Motor neuron (in vitro differentiated cells): ENCODE results near the gene HCFC1. TPM values are rescaled to one million over a fixed set of nuclear protein-coding genes. Genes with fewer than 3 reads are reported as not detected.

Experiments
- ATAC-seq, 8 experiments: fragments of 200-7000 bp; cut with Tn5 transposase; replicated peaks in 6 of 8; 2 replicates each; pipeline ENCODE4 v1.8.0; 2021; ENCODE audit warnings: mild to moderate bottlenecking in 8 of 8, moderate library complexity in 8 of 8
- H3K27ac ChIP-seq, 2 donors: fragments of 250-450 bp; sonication (Bioruptor Pico); 2 replicates each; pipeline ENCODE4 v1.9.0; 2021; ENCODE audit warnings: antibody characterized with exemption in 2 of 2, mild to moderate bottlenecking in 2 of 2, moderate library complexity in 1 of 2
- H3K4me1 ChIP-seq, 2 donors: fragments of 250-450 bp; sonication (Bioruptor Pico); replicated peaks in 1 of 2; 2 replicates each; pipeline ENCODE4 v1.6.1; 2021; ENCODE audit warnings: antibody characterized with exemption in 2 of 2, mild to moderate bottlenecking in 2 of 2, moderate library complexity in 1 of 2
- H3K4me3 ChIP-seq, 5 donors: fragments of 250-450 bp; sonication (Bioruptor Pico); 2 replicates each; pipeline ENCODE4 v1.9.0; 2021; ENCODE audit warnings: antibody characterized with exemption in 5 of 5, mild to moderate bottlenecking in 5 of 5, moderate library complexity in 4 of 5
- WGBS, 10 experiments: fragments of 450-650 bp; shearing (Covaris generic); methylation state at CpG; one replicate each; pipeline ENCODE4 v1.0.0; 2022; 5-methylcytosine and 5-hydroxymethylcytosine counted together
- in situ Hi-C, 9 experiments: fragments of 400-800 bp; cut with MboI; loops; one replicate each; pipeline ENCODE4 v1.15.0; 2021; ENCODE audit warnings: low sequenced_read_pairs in 9 of 9, low pct_unique_long_range_greater_than_20kb in 2 of 9; ENCODE audit not compliant: unreplicated experiment in 9 of 9
- total RNA-seq, 8 experiments: library from RNA; unstranded; fragments of 300-600 nt; gene quantifications; 2 replicates each; pipeline versions ENCODE4 v1.2.3 to v1.2.4, GENCODE V29; 2022

The HCFC1 gene
- total RNA-seq, 8 experiments from 2014 or later: 11.8 to 52.2 (median 21.4) TPM

DNA sequence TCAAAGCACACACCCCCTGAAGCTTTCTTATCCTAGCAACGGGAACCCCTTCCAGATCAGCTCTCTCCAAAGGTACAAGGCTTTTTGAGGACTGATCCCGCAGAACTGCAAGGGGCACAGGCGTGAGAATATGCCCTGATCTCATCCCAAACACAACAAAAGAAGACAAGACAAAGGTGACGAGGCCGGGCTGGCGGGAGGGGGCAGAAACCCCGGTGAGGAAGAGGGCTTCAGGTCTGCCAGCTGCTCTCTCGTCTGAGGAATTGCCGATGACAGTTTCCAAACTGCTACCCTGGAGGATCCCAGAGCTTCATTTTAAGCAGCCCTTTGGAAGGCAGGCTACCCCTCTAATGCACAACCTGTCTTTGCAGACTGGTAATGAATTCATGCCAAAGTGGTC, 3.4 kb downstream of the HCFC1 start:
- WGBS, 10 experiments: 0 to 21% methylated on average over 1 to 5 of the region's 9 CpGs; no CpG with 5 or more reads in 8 of the 10 experiments
- in situ Hi-C loops: no loop called here
- Histone ChIP-seq H3K4me3 (peak overlapping the region; percentile 84 to 94 (median 92)), H3K27ac (peak overlapping the region in 1 of 2 donors; percentile 55), H3K4me1 (peaks cover 24 to 25% of the 10 kb centered on the region in 2 donors)
- no peak for ATAC-seq

DNA sequence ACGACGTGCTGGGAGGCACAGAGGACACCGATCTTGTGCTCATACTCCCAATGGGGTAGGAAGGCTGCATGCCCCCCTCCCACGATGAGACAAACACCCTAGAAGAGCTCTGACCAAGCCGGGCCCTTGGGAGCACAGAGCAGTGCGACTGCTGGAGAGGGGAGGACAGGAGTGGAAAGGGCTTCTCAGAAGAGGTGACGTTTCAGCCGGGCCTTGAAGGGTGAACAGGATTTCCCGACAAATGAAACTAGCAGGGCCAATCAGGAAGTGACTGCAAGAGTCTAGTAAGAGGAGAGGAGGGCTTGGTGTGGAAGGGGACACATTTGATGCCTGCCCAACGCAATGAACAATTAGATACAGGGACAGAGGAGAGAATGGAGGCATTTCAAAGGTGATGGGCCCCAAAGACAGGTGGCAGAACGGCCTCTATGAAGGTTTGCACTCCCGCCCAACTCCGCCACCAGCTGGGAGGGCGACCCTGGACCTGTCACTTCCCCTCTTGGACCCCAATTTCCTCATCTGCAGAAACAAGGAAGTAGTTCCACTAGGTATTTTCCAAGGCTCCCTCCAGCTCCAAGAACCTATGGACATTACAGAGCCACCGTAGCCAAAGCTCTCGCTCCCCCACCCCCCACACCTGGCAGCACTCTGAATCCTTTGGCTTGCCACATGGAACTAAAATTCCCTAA, 3.9 kb downstream of the HCFC1 start:
- peaks cover 24 to 25% of the 10 kb centered on the region in 2 donors for H3K4me1 ChIP-seq
- peak overlapping the region in 1 of 2 donors; percentile 55 for H3K27ac ChIP-seq
- ATAC-seq: no peak
- WGBS, 10 experiments: 53 to 100% (median 56%) methylated on average over 2 to 11 of the region's 16 CpGs; no CpG with 5 or more reads in 7 of the 10 experiments
- H3K4me3 ChIP-seq: peak overlapping the region in 4 of 5 donors; percentile 84 to 94 (median 92)
- in situ Hi-C loops: no loop called here

DNA sequence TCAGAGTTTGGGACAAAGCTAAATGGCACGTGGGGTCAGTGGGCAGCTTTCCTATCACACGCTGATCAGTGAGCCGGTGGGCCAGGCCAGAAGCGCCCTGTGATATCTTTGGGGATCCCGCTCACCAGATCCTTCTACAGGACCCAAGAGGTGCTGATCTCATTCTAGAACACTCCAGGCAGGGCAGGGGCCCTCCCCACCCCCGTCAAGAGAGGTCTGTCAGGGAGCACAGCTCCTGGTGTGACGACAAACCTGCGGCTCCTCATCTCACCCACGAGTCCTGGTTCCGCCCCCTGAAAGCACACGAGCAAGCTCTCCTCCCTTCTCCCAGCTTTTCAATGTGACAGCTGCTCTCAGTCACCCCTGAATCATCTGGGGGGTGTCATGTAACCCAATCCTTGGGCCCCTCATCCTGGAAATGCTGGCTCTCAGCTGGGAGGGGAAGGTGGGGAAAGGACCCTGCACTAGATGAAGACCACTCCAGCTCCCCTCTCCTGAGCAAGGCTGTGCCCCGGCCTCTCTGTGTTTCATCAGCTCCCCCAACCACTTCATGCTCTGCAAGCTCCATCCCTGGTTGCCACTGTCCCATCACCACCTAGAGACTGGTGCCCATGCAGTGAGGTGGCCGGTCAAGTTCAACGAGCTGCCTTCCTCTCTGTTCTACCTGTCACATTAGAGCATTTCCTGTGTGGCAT, 4.6 kb downstream of the HCFC1 start:
- Histone ChIP-seq H3K4me3 (no peak overlapping the region), H3K27ac (no peak overlapping the region), H3K4me1 (peaks cover 24 to 25% of the 10 kb centered on the region in 2 donors)
- in situ Hi-C loops: no loop called here
- no peak for ATAC-seq
- 50 to 100% (median 60%) methylated on average over 1 to 4 of the region's 14 CpGs; no CpG with 5 or more reads in 6 of the 10 experiments for WGBS, 10 experiments

DNA sequence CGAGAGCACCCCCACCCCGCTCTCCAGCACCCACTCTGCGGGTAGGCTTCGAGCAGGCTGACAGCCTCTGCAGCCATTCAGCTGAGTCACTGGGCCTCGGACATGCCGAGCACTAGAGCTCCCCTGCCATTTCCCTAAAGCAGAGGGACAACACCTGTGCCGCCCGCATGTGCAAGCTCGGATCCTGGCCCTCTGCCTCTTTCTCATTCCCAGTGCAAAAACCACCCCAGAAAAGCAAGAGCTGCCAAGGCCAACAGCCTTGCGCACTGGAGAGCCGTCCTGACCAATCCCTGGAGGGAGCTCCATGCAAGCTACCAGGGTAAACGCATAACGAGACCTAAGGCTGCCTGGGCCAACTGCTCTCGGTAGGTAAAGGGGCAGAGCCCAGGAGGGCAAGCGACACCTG, 5.3 kb downstream of the HCFC1 start:
- Histone ChIP-seq H3K4me3 (no peak overlapping the region), H3K27ac (no peak overlapping the region), H3K4me1 (peaks cover 24 to 25% of the 10 kb centered on the region in 2 donors)
- in situ Hi-C loops: no loop called here
- no peak for ATAC-seq
- 68% methylated on average over 8 of the region's 15 CpGs; no CpG with 5 or more reads in 9 of the 10 experiments for WGBS, 10 experiments

DNA sequence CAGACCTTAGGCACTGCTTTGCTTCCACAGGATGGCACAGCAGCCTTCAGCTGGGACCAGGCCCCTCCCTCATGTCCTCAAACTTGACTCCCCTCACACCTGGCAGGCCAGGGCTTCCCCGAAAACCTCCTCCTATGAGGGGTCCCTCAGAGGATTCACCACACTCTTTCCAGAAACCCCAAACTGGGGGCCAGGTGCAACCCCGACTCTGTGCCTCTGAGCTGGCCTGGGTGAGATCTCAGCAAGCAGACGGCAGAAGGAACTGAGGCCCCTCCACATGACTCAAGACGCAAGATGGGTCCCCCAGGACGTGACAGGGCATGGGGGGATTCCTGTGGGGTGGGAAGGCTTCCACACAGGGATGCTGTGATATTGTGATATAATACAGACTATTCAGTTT, 6.2 kb downstream of the HCFC1 start:
- in situ Hi-C loops: no loop called here
- Histone ChIP-seq H3K4me1 (peaks cover 24 to 25% of the 10 kb centered on the region in 2 donors), H3K4me3 (no peak overlapping the region), H3K27ac (no peak overlapping the region)
- WGBS, 10 experiments: no CpG with 5 or more reads among the region's 5 CpGs
- ATAC-seq: no peak

DNA sequence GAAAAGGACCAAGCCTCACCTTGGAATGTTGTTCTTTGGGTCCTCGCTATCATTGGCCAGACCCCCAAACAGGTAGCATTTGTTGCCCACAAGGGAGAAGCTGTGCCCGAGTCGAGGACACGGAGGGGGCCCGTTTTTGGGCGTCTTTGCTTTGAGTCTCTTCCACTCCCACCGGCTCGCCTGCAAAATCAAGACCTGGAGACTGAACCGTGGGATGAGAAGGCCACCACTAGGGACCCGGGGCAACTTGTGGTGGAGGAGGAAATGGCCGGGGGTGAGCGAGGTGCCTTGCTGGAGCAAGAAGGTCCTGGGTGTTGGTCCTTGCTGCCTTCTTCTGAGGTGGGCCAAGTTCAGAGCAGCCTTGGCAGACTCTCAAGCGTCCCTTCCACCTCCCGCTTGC, 7.5 kb downstream of the HCFC1 start:
- Histone ChIP-seq H3K4me3 (no peak overlapping the region), H3K4me1 (peaks cover 24 to 25% of the 10 kb centered on the region in 2 donors), H3K27ac (no peak overlapping the region)
- no peak for ATAC-seq
- WGBS, 10 experiments: 53% methylated on average over 3 of the region's 14 CpGs; no CpG with 5 or more reads in 9 of the 10 experiments
- in situ Hi-C loops: no loop called here

DNA sequence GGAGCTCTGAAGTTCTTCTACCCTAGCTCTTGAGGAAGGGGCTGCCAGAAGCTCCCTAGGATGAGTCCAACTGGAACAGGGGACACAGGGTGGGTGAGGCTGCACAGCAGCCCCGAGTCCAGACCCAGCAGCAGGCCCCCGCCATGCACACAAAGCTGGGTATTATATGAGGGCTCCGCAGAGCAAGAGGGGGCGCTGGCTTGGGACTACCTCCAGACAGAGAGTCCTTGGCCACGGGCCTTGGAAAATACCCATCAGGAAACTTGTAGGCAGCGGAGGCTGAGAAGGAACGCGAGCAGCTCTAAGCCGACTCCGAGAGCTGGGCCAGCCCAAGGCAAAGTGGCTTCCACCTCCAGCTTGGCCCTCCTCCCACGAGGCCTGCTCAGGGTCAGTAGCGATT, 8.1 kb downstream of the HCFC1 start:
- ATAC-seq: no peak
- WGBS, 10 experiments: 99 to 100% methylated on average over 4 to 10 of the region's 12 CpGs; no CpG with 5 or more reads in 8 of the 10 experiments
- peaks cover 23 to 24% of the 10 kb centered on the region in 2 donors for H3K4me1 ChIP-seq
- H3K4me3 ChIP-seq: no peak overlapping the region
- in situ Hi-C loops: no loop called here
- H3K27ac ChIP-seq: no peak overlapping the region

DNA sequence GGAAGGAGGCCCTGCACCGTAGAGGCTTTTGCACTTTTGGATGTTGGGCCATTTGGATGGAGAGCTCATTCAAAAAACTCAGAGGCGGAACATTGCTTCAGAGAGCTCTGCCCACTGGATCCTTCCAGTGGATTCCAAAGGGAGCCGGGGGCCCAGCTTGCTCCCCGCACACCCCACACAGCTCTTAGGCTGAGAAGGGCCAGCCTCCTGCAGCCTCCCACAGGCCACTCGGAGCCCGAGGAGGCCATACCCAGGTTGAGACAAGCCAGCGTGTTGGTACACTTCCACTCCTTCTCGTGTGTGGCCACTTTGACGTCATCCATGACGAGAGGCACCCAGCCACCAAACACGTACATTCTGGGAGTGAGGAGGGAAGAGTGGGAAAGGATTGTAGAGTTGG, 10.3 kb downstream of the HCFC1 start:
- WGBS, 10 experiments: 100% methylated on average over 1 of the region's 11 CpGs; no CpG with 5 or more reads in 9 of the 10 experiments
- no peak for ATAC-seq
- in situ Hi-C loops: no loop called here
- H3K4me1 ChIP-seq: peaks cover 2 to 6% of the 10 kb centered on the region in 2 donors
- no peak overlapping the region for H3K27ac ChIP-seq
- H3K4me3 ChIP-seq: no peak overlapping the region

DNA sequence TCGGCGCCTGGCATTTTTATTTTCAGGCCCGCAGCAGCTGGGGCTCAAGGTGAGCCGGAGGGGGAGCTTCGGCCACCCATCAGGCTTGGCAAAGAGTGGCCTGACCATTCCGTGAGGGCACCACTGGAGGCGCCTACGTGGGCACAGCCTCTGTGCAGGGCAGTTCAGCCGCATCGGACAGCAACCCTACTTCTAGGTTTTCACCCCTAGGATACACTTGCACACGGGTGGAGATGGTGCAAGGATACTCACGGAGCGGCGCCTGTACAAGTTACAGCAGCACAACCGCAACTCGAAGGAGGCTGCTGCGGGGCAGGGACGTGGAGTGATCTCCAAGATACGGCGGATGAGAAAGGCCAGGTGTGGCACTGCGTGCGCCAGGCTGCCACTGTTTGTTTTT, 10.8 kb downstream of the HCFC1 start:
- 77 to 100% (median 100%) methylated on average over 1 to 6 of the region's 22 CpGs; no CpG with 5 or more reads in 5 of the 10 experiments for WGBS, 10 experiments
- H3K4me3 ChIP-seq: no peak overlapping the region
- no peak for ATAC-seq
- no peak overlapping the region for H3K27ac ChIP-seq
- H3K4me1 ChIP-seq: peaks cover 0 to under 1% of the 10 kb centered on the region in 2 donors
- in situ Hi-C loops: no loop called here

DNA sequence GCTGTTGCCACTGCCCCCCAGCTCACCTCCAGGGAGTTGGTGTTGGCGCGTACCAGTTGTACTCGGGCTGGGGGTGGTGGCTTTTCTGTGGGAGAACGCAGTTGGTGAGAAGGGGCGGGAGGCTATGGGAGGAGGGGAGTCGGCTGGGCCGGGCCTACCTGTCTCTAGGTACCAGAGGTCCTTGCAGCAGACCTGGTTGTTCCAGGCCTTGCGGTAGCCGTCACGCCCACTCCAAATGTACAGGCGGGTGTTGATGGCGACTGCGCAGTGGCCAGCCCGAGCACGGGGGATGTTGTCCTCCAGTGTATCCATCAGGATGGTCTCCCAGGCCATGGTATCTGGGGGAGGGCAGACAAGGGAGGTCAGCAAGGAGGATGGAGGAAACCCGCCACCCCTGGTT, 11.5 kb downstream of the HCFC1 start:
- 77 to 100% (median 80%) methylated on average over 1 to 6 of the region's 16 CpGs; no CpG with 5 or more reads in 7 of the 10 experiments for WGBS, 10 experiments
- no peak overlapping the region for H3K27ac ChIP-seq
- ATAC-seq: no peak
- no peaks in the 10 kb centered on the region for H3K4me1 ChIP-seq
- H3K4me3 ChIP-seq: no peak overlapping the region
- in situ Hi-C loops: no loop called here

DNA sequence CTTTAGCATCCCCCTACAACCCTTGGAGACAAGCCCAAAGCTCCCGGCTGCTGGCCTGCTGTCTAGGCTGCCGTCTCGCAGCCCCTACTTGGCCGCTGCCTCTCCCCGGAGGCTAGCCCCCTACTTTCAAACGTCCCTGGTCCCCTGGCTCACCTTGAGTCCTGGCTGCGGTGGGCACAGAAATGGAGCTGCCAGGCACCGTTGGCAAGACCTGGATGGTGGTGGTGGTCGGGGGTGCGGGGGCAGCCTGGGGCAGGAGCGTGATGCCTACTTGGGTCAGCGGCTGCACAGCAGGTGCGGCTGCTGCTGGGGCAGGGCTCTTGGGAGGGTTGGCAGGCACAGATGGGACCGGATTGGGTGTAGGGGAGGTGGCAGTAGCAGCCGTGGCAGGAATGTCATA, 12.0 kb downstream of the HCFC1 start:
- 100% methylated on average over 1 of the region's 15 CpGs; no CpG with 5 or more reads in 9 of the 10 experiments for WGBS, 10 experiments
- Histone ChIP-seq H3K4me3 (no peak overlapping the region), H3K27ac (no peak overlapping the region), H3K4me1 (no peaks in the 10 kb centered on the region)
- in situ Hi-C loops: no loop called here
- ATAC-seq: no peak

DNA sequence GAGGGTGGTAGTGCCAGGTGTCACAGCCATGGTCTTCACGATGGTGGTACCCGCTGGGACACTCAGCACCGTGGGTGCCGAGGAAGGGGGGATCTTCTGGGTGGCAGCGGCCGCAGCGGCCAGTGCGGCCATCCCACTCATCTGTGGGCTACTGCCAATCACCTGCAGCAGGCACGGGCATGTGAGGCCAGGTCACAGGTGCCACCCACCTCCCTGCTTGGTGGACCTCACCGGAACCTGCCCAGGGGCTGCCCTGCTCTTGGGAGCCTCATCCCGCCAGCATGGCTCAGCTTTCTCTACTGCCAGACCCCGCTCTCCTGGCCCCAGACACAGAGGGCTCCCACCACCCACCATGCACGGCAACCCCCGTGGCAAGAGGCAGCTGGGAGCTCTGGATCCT, 13.0 kb downstream of the HCFC1 start:
- Histone ChIP-seq H3K4me1 (no peaks in the 10 kb centered on the region), H3K4me3 (no peak overlapping the region), H3K27ac (no peak overlapping the region)
- no CpG with 5 or more reads among the region's 14 CpGs for WGBS, 10 experiments
- no peak for ATAC-seq
- in situ Hi-C loops: no loop called here

DNA sequence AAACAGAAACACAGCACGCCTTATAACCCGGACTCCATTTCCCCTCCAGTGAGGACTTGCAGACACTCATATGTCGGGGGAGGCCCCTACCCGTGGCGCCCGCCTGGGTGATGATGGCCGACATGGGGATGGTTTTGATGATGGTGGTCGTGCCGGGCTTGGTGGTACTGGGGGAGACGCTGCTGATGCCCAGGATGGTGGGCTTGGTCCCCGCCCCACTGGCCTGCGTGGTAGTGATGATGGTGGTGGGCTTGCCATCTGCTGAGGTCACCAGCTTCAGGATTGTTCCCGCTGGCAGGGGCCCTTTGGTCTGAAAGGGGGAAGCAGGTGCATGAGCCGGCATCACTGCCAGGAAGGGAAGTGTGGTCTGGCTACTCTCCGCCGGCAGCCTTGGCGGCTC, 14.4 kb downstream of the HCFC1 start:
- WGBS, 10 experiments: 72 to 100% methylated on average over 1 to 4 of the region's 17 CpGs; no CpG with 5 or more reads in 8 of the 10 experiments
- peaks cover 3 to 4% of the 10 kb centered on the region in 2 donors for H3K4me1 ChIP-seq
- no peak overlapping the region for H3K4me3 ChIP-seq
- in situ Hi-C loops: no loop called here
- no peak for ATAC-seq
- no peak overlapping the region for H3K27ac ChIP-seq
